ENCODE measurements around the gene NR2F2.
A peak's percentile ranks its signal among the peaks of the same experiment; 100 is the strongest.

The NR2F2 gene

GRCh38 chr15:96333131-96334016 is 2.9 kb downstream of the NR2F2 start:
- peak in 1 of 3 donors; percentile 45 for DNase-seq

GRCh38 chr15:96334017-96334704 is 3.7 kb downstream of the NR2F2 start:
- no peak for DNase-seq

GRCh38 chr15:96334705-96335410 is 4.4 kb downstream of the NR2F2 start:
- DNase-seq: no peak

GRCh38 chr15:96335411-96336024 is 5.0 kb downstream of the NR2F2 start:
- DNase-seq: no peak

- no peak for DNase-seq
These were observed 5.7 kb downstream of the NR2F2 start for GRCh38 chr15:96336108-96336595.

- no peak for DNase-seq
These were observed 6.3 kb downstream of the NR2F2 start for GRCh38 chr15:96336596-96337364.

- DNase-seq: no peak
These were observed 7.0 kb downstream of the NR2F2 start for GRCh38 chr15:96337365-96338023.

- no peak for DNase-seq
These were observed 7.7 kb downstream of the NR2F2 start for GRCh38 chr15:96338074-96338765.

GRCh38 chr15:96338766-96339618 is 8.5 kb downstream of the NR2F2 start:
- no peak for DNase-seq

- DNase-seq: no peak
These were observed 9.3 kb downstream of the NR2F2 start for GRCh38 chr15:96339619-96340347.

GRCh38 chr15:96340348-96340597 is 9.8 kb downstream of the NR2F2 start:
- no peak for DNase-seq

GRCh38 chr15:96340598-96341512 is 10.4 kb downstream of the NR2F2 start:
- DNase-seq: no peak

GRCh38 chr15:96341513-96342405 is 11.3 kb downstream of the NR2F2 start:
- no peak for DNase-seq

GRCh38 chr15:96342406-96343112 is 12.1 kb downstream of the NR2F2 start:
- DNase-seq: no peak

GRCh38 chr15:96343113-96344059 is 12.9 kb downstream of the NR2F2 start:
- DNase-seq: no peak
